ENCODE data around the gene SULF2.
"Not testable (repeated sequence)": the region's sequence is repeated elsewhere in the genome, so short reads cannot be mapped to it uniquely, and the experiment has no call there.

The SULF2 gene

GRCh38 chr20:47785311-47785853 is at the start of gene SULF2:
SULF2 (minus strand) TSS chr20:47785481; CDS start chr20:47757363, 28,118 bp downstream.
- no peak for DNase-seq (ENCODE audit: low read depth)

GRCh38 chr20:47831675-47832074 is 46.4 kb upstream of the SULF2 start:
- not testable (repeated sequence) for DNase-seq (ENCODE audit: low read depth)

DNA sequence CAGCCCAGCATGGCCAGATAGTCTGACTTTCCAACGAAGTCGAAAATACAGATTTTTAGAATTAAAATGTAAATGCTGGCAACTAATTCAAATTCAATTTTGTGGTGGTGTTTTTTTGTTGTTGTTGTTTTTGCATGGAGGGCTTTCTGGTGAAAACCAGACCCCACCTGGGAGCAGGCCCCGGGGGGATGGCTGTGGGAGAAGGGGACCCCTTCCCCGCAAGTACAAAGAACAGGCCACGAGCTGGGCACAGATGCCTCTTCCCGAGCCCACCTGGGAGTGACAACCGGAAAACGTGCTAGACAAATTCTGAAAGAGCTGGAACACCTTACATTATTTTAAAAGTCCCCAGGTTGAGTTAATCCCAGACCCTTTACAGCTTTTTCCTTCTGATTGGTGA is 41.4 kb upstream of the SULF2 start:
- DNase-seq (ENCODE audit: low read depth), result not testable (repeated sequence)

DNA sequence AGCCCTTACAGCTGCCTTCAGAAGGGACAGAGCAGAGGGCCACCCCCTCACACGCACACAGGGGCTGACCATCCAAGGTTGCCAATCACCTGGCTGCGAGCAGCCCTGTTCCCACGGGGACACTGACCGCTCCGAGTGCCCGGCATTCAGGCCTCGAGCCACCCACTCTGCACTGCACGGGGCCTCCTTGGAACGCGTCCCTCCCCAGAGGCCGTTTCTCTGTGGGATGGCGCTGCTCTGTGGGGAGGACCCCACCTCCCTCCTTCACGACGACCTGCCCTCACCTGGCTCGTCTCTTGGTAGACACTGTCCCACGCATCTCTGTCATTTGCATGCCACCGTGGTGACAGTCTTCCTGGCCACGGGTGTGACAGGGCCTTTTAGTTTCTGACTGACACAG is 40.7 kb upstream of the SULF2 start:
- not testable (repeated sequence) for DNase-seq (ENCODE audit: low read depth)

DNA sequence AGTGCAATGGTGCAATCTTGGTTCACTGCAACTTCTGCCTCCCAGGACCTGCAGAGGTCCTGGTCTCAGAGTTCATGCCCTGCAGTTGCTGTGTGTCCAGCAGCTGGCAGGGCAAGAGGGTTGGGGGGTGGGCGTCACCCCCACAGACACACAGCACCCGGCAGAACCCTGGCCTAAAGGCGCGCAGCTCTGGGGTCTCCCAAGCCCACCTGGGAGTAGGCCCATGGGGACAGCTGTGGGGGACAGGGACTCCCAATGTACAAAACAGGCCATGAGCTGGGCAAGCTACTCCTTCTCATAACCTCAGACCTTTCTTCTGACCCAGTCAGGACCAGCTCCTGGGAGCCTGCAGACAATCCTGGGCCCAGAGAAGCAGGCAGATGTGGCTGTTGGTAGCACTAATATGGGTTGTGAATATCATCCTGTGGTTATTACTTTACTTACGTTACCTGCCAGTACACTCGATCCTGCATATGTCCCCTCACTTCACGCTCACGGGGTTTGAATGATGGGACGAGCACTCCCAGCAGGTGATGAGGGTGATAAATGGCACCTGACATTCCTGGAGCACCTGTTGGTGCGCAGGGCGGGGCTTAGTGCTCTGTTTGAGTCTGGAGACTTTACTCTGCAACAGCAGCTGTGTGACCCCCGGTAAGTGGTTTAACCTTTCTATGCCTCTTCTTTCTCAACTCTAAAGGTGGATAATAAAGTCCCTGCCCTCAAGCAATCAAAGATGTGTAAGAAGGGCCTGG is 39.9 kb upstream of the SULF2 start:
- no peak for DNase-seq (ENCODE audit: low read depth)

GRCh38 chr20:47823941-47824340 is 38.7 kb upstream of the SULF2 start:
- DNase-seq (ENCODE audit: low read depth), result not testable (repeated sequence)

DNA sequence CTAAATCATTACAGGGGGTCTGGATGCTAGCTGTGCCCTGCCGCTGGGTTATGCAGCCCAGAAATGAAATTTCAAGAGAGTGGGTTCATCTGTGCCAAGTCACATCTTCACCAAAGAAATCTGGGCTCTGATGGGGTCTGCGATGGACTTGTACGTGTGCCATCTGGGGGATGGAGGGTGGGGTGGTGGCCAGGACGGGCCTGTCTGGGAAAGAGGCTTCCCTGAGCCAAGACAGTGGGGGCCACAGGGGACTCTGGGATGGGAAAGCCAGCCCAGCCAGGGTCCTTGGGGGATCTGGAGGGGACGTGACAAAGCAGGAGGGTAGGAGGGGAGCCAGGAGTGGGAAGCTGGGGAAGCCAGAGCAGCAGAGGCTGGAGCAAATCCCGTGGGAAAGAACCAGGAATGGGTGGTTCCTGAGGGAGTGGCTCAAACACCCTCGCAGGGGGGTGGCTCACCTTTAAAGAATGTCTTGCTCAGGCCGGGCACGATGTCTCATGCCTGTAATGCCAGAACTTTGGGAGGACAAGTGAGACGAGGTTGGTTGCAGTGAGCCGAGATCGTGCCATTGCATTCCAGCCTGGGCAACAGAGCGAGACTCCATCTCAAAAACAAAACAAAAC is 36.3 kb upstream of the SULF2 start:
- no peak for DNase-seq (ENCODE audit: low read depth)

DNA sequence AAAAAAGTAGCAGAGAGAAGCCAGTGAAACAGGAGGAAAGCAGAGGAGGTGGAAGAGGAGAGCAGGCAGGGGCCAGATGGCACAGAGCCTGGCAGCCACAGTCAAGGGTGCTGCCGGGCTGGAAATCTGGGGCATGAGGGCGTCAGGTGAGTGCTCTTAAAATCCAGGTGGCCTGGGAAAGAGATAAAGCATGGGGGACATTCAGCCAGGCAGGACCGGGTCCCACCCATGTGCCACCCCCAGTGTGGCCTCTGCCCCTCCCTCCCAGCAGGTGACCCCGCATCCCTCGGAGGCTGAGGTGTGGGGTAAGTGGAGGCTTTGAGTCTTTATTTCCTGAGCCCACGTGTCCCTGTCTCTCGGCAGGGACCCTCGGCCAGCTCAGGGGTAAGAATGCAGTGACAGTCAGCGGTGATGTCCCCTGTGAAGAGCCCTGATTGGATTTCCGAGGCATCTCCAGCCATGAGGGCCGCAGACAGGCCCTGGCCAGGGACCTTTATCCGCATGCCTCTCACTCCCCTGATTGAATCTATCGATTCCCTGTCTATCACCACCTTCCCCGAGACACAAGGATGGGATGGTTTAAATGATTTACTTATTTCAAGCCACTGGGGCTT is 33.8 kb upstream of the SULF2 start:
- no peak for DNase-seq (ENCODE audit: low read depth)

- no peak for DNase-seq (ENCODE audit: low read depth)
These were observed 33.2 kb upstream of the SULF2 start for GRCh38 chr20:47818466-47818865.

DNA sequence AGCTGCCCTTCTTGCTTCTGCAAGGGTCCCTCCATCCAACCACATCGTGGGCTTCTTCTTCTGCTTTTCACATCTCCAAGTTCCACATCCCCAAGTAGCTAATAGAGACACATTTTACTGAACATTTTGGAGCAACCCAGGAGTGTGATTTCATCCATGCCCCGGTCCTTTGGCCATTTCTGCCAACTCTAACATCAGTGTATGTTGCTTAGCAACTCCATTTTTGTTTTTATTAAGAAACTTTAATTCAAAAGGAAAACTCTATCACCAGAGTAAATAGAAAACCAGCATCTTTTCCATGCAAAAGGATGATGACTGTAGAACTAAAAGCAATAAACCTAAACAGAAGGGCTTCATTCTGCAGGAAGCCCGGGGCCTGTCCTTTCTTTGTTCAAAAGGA is 32.7 kb upstream of the SULF2 start:
- DNase-seq (ENCODE audit: low read depth), result no peak

DNA sequence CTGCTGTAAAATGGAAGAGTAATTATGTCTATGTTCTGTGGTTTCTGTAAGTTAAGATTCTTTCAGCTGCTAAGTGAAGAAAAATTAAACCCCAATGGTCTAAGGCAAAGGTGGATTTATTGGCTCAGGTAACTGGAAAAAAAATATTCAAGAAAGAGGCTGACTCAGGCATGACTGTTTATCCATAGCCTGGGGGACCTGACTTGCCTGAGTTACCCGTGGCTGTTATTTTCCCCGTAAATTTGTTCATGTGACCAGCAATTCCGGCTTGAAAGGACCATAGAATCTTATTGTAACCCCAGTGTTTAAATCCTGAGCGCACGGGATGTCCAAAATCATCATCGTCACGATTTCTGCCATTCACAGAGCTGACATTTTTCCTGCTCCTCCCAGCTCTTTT is 32.3 kb upstream of the SULF2 start:
- DNase-seq (ENCODE audit: low read depth), result no peak

DNA sequence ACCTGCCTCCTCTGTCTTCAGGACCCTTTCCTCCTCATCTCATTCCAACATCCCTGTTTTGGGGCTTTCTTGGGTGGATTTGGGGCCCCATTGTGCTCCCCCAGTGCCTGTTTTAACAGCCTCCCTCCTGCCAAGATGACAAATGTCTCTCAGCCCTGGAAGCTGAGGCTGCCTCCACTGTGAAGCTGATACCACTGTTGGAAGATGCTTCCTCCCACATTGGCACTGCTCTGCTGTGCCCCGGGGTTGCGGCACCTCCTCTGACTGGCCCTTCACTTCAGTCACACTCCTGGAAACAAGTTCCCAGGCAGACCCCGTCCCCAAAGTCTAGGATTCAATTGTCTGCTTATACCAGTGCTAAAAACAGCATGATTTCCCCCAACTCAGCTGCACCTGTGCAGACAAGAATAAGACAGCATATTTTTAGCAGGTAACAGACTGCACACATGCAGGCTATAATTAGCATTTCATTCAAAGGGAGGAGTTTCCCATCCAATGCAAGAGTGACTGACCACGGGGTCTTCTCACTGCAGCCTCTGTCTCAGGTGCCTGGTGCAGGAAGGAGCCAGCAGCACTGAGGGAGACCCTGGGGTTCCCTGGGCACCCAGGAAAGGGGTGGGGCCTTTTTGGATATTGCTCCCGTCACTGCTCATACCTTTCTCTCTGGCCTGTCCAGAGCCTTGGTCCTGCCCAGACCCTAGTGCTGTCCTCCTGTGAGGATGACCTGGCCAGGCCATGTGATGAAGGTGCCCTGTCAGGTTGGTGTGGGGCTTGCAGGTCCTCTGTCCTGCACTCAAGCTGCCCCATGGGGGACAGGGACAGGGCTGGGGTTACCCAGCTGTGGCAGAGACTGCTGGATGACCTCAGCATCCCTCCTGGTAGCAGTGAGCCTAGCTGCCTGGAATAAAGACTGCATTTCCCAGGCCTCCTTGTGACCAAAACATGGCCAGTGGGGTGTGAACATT is 31.5 kb upstream of the SULF2 start:
- DNase-seq (ENCODE audit: low read depth), result no peak

- no peak for DNase-seq (ENCODE audit: low read depth)
These were observed 30.6 kb upstream of the SULF2 start for GRCh38 chr20:47815866-47816265.

GRCh38 chr20:47815416-47815806 is 30.1 kb upstream of the SULF2 start:
- no peak for DNase-seq (ENCODE audit: low read depth)

DNA sequence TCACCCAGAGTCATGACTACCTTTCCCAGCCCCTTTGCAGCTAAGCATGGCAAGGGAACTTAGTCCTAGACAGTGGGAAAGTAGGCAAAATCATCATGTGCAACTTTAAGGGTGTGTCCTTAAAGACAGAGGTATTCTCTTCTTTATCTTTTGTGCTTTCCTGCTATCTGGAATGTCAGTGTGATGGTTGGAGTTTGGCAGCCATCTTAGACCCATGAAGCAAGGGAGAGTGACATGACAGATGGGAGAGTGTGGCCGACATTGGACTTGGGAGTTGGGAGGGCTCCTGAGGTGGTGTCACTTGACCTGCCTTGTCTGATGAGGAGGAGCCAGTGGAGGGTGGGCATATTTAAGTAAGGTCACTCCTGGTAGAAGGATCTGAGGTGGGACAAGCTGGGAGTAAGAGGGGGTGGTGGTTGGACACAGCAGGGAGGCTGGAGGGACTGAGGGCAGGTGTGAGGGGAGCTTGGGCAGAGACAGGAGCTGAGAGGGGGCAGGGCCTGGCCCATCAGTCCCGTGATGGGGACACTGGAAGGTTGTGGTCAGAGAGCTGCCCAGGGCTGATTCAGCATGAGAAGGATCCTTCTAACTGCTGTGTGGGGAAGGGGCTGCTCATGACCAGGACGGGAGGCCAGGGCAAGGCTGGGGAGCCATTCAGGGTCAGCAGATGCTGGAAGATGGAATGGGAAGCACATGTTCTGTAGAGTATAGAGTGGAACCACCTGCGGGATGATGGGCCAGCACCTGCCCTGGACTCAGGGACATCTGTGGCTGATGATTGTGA is 29.5 kb upstream of the SULF2 start:
- DNase-seq (ENCODE audit: low read depth), result no peak

DNA sequence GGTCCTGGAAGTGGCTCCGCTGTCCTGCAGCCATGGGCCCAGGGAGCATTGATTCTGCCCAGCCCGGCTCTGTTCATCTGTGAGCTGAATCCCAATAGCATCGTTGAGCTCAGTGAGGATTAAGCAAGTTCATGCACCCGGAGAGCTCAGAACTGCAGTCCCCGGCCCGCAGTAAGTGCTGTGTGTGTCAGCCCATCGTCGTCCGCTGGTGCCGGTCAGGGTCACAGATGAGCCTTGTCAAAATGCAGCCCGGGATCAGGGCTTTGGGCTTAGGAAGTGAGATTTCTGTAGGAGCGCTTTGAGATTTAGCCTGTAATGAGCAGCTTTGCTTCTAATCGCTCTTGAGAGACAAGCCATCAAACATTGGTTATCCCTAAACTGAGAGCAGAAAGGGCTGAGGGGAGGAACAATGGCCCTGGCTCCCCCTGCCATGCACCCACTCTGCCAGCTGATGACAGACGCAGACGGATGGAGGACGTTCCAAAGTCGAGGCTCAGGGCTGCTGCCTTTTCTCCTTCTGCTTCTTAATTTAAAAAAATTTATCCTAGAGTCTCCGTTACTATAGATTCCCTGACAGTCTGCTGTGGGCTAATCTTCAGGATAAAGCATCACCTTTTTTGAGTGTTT is 25.6 kb upstream of the SULF2 start:
- DNase-seq (ENCODE audit: low read depth), result no peak

GRCh38 chr20:47810116-47810677 is 24.9 kb upstream of the SULF2 start:
- no peak for DNase-seq (ENCODE audit: low read depth)

GRCh38 chr20:47809161-47809960 is 24.1 kb upstream of the SULF2 start:
- DNase-seq (ENCODE audit: low read depth), result no peak

DNA sequence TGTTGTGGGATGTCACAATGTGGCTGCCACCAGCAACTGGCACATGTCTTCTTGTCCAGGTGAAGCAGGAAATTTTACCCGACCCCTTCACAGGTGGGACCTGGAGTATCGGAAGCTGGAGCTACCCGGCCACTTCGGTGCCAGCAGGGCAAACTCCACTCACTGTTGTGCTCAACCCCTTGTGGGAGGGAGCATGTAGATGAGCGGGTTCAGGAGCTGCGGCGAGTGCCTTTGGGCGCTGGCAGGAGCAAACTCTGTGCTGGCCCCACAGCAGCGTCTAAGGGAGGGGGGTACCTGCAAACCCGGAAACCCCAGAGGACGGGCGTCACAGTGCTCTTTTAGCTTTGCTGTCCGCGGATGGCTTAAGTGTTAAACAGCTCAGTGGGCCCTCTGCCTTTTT is 20.7 kb upstream of the SULF2 start:
- no peak for DNase-seq (ENCODE audit: low read depth)

All from T-helper 22 cell (primary cell).